ENCODE measurements around the gene ELMO1. TPM values are rescaled to one million over a fixed set of nuclear protein-coding genes. Genes with fewer than 3 reads are reported as not detected.

The ELMO1 gene
- total and polyA plus RNA-seq, 2 experiments from 2014 or later, result 6.5 to 24.9 TPM

- H3K27ac Mint-ChIP-seq, result no peak overlapping the region
- H3K9me2 ChIP-seq (ENCODE audit: insufficient read depth), result no peaks in the 10 kb centered on the region
- peaks cover 2% of the 10 kb centered on the region for H3K27me3 Mint-ChIP-seq (ENCODE audit: insufficient read depth, low read depth, poor library complexity)
- H3K36me3 ChIP-seq (ENCODE audit: insufficient read depth), result no peaks in the 10 kb centered on the region
- H2AFZ ChIP-seq, result no peak overlapping the region
- ATAC-seq (no peak), DNase-seq (ENCODE audit: low spot score) (no peak)
- H3K4me3 Mint-ChIP-seq, result no peak overlapping the region
- peaks cover 6% of the 10 kb centered on the region for H3K36me3 Mint-ChIP-seq (ENCODE audit: low read depth)
- peaks cover 6% of the 10 kb centered on the region for H3K9me3 Mint-ChIP-seq
- no peaks in the 10 kb centered on the region for H4K20me1 ChIP-seq (replicated peaks; ENCODE audit: insufficient read depth)
- no peak overlapping the region for H3K27ac ChIP-seq (ENCODE audit: low read depth)
- H3K4me1 Mint-ChIP-seq, result peaks cover 18% of the 10 kb centered on the region
- H3K27me3 ChIP-seq (ENCODE audit: insufficient read depth), result no peaks in the 10 kb centered on the region
- no peaks in the 10 kb centered on the region for H3K79me2 ChIP-seq (replicated peaks; ENCODE audit: insufficient read depth)
- H3K4me2 ChIP-seq, result no peak overlapping the region
- H3K4me1 ChIP-seq (ENCODE audit: insufficient read depth), result peaks cover 7% of the 10 kb centered on the region; the same call in 1 of the 2 replicates
- no peak overlapping the region for H3K4me3 ChIP-seq
- TF ChIP-seq ETS1 (IDR thresholded peaks at IDR 0.05), result no peak
- TF ChIP-seq ZNF331 (CRISPR knock-in tag; IDR thresholded peaks at IDR 0.05; ENCODE audit: low read depth), result no peak
- no peak for TF ChIP-seq EZH2 (IDR thresholded peaks at IDR 0.05; ENCODE audit: low read depth, unreplicated experiment)
- no peak for TF ChIP-seq CTCF (conservative IDR thresholded peaks at IDR 0.05; ENCODE audit: low read depth in 2 of 2)
- no peak for TF ChIP-seq EZH2phosphoT487 (IDR thresholded peaks at IDR 0.05; ENCODE audit: unreplicated experiment)
- TF ChIP-seq STAT1 (IDR thresholded peaks at IDR 0.05; ENCODE audit: unreplicated experiment), result no peak
- no peak for TF ChIP-seq JUNB (IDR thresholded peaks at IDR 0.05; ENCODE audit: unreplicated experiment)
- TF ChIP-seq ZNF114 (CRISPR knock-in tag; IDR thresholded peaks at IDR 0.05), result no peak
- no peak for TF ChIP-seq CREB1 (CRISPR knock-in tag; IDR thresholded peaks at IDR 0.05; ENCODE audit: low read depth)
- TF ChIP-seq NANOG (IDR thresholded peaks at IDR 0.05; ENCODE audit: borderline replicate concordance), result no peak
- TF ChIP-seq POLR2AphosphoS5 (IDR thresholded peaks at IDR 0.05; ENCODE audit: low read depth), result no peak
- no peak for TF ChIP-seq REST (IDR thresholded peaks at IDR 0.05; ENCODE audit: unreplicated experiment)
- TF ChIP-seq ZNF462 (CRISPR knock-in tag; IDR thresholded peaks at IDR 0.05), result no peak
- H3F3A ChIP-seq (replicated peaks; ENCODE audit: low read depth), result no peaks in the 10 kb centered on the region
These were observed 37.1 kb downstream of the ELMO1 start for GRCh38 chr7:37411444-37412034.

All from GM23338 (cell line).